Activated T-helper 1 cell treated with Interleukin-2 at 50 U/mL for 16 hours (primary cell): ENCODE results near the gene EVC2.

Experiments used
- DNase-seq: peaks from one replicate; pipeline ENCODE4 v3.0.0-alpha.2; 2020; ENCODE audit warnings: low read depth

EVC2 gene, protein sequence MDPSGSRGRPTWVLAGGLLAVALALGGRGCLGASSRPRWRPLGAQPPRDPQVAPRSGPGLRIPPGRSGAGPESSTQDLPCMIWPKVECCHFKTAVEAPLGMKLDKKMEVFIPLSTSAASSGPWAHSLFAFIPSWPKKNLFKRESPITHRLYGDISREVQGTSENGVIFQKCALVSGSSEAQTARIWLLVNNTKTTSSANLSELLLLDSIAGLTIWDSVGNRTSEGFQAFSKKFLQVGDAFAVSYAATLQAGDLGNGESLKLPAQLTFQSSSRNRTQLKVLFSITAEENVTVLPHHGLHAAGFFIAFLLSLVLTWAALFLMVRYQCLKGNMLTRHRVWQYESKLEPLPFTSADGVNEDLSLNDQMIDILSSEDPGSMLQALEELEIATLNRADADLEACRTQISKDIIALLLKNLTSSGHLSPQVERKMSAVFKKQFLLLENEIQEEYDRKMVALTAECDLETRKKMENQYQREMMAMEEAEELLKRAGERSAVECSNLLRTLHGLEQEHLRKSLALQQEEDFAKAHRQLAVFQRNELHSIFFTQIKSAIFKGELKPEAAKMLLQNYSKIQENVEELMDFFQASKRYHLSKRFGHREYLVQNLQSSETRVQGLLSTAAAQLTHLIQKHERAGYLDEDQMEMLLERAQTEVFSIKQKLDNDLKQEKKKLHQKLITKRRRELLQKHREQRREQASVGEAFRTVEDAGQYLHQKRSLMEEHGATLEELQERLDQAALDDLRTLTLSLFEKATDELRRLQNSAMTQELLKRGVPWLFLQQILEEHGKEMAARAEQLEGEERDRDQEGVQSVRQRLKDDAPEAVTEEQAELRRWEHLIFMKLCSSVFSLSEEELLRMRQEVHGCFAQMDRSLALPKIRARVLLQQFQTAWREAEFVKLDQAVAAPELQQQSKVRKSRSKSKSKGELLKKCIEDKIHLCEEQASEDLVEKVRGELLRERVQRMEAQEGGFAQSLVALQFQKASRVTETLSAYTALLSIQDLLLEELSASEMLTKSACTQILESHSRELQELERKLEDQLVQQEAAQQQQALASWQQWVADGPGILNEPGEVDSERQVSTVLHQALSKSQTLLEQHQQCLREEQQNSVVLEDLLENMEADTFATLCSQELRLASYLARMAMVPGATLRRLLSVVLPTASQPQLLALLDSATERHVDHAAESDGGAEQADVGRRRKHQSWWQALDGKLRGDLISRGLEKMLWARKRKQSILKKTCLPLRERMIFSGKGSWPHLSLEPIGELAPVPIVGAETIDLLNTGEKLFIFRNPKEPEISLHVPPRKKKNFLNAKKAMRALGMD

DNA sequence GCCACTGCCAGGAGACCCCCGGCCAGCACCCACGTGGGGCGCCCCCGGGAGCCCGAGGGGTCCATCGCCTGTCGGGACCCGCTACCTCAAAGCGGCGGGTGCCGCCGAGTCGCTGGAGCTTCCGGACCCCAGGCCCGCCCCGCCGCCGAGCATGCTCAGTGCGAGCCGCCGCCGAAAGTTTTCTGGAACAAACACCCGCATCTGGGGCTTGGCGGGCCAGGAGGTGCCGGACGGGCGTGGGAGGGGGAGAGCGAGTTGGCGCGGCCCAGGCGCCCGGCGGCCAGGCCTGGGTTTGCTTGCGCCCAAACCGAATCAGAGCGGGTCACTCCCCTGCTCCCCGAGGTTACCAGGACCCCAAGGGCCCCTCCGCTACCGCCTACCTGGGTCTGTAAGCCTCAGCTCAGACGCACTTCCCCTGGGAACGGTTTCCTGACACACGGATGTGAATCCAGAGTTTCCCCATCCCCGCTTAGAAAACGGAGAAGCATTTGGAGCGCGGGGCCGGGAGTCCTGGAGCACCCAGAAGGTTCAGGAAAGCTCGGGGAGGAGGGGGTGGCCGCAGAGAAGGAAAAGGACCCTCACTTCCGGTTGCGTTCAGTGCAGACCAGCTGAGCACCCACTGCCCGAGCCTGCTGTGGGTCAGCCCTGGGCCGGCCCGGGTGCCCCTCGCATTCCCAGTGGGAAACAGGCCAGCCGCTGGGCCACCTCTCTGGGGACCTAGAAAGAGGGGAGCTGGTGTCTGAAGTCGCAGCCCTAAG lies at the start of gene EVC2:
EVC2 (minus strand) TSS at position 111 of the 758 bp plus-strand sequence; CDS start at position 65, 46 bp downstream.
- peak; percentile 5 for DNase-seq

DNA sequence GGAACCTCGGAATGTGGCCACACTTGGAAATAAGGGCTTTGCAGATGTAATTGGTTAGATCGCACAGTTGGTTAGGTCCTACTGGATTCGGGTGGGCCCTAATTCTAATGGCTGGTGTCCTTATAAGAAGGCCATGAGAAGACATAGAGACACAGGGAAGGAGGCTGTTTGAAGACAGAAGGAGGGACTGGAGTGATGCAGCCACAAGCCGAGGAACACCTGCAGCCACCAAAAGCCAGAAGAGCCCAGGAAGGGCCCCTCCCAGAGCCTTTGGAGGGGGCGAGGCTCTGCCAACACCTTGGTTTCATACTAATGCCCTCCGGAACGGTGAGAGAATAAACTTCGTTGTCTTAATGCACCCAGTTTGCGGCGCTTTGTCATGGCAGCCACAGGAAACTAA lies 49.6 kb upstream of the EVC2 start:
- DNase-seq: no peak

DNA sequence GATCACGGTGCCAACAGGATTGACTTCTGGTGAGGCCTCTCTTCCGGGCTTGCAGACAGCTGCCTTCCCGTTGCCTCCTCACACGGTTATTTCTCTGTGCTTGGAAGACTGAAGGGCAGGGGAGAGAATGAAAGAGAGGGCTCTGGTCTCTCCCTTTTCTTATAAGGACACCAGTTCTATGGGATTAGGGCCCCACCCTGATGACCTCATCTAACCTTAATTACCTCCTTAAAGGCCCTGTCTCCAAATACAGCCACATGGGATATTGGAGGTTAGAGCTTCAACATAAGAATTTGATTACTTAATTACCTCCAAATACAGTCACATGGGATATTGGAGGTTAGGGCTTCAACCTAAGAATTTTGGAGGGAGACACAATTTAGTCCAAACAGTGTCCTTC lies 49.2 kb upstream of the EVC2 start:
- no peak for DNase-seq

DNA sequence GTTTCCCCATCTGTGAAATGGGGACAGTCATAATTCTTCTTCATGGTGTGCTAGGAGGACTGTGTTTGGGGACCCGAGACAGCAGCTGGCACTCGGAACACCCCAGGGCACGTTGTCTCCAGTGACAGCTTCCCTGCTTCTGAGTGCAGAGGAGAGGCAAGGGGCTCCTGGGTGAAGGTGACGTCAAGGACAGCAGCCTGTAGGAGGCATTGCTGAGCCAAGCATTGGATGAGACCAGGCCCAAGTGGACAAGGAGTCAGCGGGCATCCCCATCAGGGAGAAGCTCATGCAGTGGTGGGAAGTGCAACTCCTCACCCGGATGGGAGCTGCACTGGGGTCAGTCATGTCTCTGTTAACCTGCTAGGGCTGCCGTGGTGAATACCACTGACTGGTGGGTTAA lies 48.7 kb upstream of the EVC2 start:
- no peak for DNase-seq

DNA sequence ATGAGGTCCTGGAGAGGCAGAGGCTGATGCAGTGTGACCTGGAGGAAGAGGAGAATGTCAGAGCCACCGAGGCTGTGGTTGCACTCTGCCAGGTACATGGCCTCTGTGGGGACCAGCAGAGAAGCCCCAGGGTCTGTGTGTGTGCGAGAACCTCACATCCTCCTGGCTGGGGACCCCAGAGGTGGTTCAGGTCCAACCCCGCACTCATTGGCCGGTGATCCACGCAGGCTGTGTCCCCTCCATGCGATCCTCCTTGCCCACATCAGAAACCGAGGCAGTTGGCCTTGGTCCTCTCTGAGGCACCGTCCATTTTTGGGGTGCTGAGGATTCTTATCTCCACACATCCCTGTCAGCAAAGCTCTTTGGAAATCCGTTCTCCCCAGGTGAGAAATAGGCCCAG lies 47.9 kb upstream of the EVC2 start:
- no peak for DNase-seq

DNA sequence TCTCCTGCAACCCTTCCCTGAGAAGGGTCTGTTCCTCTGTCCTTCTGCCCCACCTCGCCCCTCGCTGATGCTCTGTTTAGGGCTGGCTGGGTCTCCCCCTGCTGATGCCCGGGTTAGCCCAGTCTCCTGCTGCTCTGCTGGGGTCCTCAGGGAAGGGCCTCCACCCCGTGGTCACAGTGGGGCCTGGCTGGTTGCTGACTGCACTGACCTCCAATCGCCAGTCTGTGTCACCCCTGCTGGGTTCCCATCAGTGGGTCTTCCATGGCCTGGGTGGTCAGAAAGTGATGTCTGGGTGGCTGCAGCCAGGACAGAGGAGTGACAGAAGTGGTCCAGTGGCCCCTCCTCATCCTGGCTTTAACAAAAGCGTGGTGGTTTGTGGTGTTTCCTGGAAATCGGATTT lies 47.3 kb upstream of the EVC2 start:
- DNase-seq: no peak

DNA sequence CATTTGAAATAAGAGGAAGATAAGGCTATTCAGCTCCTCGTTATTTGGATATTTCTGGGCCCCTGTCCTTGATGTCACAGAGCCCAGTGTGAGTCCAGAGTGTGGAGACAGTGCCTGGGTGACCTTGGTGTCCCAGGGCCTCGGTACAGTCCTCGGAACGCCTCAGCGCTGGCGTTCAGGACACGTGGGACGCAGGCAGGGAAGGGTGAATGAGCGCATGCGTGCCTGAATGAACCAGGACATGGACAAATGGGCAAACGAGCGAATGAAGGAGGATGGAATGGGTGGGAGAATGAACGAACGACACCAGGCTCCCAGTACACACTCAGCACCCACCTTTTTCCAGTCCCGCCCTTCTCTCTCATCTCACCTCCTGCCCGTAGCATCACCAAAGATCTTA lies 46.8 kb upstream of the EVC2 start:
- DNase-seq: no peak

DNA sequence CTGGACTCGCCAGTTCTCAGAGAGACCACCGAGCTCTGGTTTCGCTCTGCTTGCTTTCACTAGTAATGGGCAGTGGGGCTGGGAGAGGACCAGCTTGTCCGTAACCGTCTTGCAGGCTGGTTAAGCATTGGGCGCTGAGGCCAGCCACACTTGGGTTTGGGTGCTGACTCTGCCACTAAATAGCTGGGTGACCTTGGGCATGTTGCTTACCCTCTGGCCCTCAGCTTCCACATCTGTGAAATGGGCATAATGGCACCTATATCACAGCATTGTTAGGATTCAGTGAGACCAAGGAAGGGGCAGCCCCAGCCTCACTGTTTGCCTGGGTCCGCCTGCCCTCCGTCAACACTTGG lies 46.1 kb upstream of the EVC2 start:
- DNase-seq: no peak

DNA sequence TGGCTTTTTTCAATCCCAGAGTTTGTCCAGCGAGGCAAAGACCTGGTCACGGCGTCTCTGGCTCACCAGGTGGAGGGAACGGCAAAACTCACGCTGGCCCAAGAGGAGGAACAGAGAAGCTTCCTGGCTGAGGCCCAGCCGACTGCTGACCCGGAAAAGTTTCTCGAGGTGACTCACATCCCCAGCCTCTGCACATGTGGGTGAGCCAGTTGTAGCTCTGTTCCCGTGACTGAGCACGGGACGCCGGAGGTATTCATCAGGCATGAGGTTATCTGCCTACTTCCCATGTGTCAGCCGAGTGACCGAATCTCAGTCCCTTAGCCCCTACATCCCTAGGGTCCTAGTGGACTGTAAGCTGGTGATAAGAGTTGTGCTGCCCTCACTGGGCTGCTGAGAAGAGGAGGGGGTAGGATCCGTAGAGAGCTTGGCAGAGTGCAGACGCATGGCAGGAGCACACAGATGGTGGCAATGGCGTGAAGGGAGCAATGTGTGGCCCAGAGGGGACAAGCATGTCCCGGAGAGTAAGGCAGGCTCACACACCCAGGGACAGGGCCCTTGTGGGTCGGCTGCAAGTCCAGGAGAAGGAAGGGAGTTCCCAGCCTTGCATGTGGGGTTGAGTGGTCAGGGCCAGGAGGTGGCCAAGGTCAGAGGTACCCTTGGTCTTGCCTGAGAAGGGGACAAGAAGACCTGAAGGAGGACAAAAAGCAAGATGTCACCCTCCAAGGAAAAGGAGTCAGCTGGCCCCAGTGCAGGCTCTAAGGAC lies 45.6 kb upstream of the EVC2 start:
- DNase-seq: no peak

DNA sequence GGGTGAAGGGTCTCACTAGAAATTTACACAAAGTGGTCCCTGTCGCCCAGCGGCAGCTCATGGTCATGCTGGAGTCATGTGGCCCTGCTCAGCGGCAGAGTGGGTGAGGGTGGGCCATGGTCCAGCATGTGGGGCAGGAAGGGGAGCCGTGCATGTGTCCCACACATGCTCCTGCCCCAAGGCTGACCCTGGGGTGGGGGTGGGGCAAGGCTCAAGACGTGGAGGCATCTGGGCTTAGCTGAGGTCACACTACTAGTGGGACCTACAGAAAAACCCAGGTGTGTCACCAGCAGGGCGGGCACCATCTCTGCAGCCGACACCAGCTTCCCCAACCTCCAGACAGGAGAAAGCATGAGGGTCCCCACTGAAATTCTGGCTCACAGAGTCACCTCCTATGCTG lies 45.0 kb upstream of the EVC2 start:
- no peak for DNase-seq

DNA sequence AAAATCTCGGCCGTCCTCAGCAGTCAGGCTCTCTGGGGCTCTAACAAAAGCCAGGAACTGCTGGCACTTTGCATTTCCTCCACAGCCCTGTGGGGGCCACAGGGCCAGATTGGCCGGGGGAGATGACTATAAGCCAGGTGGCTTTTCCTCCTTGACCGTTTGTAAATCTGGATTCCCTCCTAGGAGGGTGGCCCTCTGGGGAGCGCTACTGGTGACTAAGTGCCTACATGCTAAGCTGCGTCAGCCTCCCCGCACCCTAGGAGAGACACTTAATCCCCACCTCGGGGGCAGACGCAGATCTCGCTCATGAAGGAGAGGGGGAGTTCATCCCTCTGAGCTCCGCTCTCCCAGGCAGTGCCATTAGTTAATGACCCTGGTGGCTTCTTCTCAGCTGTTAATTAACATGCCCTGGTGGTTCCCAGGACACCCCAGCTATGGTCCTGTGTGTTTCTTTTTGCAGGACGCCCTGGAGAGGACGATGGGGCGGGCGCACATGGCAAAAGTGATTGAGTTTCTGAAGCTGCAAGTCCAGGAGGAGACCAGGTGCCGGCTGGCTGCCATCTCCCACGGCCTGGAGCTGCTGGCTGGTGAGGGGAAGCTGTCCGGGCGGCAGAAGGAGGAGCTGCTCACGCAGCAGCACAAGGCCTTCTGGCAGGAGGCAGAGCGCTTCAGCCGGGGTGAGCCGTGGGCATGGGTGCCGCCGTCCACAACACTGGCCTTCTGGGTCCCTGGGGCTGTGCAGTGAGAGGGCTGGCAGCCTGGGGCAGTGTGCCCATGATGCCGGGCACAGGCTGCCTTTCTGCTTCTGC lies 44.2 kb upstream of the EVC2 start:
- no peak for DNase-seq

DNA sequence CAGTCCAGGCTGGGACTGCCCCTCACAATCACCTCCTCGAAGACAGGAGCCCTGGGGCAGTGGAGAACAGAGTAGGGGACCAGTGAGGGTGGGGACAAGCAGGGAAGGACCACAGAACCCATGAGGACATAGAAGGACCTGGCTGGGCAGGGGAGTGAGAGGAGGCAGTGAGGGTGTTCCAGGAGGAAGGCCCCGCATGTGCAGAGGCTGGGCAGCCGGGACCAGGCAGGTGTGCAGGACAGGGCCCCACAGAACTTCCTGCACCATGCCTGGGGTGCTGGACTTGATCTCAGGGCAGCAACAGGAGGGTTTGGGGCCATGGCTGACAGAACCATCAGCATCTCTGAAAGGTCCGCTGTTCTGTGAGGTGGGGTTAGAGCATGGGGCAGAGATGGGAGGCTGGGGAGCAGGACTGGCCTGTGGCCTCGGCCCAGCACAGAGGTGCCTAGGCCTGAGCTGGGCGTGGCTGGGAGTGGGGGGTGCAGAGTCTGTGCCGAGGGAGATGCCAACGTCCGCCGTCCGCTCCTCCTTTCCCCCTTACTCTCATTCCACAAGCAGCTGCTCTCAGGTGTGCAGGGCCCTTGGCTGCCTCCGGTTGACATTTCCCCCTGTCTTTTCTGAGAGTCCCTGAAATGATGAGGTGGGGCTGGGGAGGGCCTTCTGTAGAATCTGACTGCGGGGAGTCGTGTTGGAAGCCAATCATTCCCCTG lies 43.5 kb upstream of the EVC2 start:
- no peak for DNase-seq

DNA sequence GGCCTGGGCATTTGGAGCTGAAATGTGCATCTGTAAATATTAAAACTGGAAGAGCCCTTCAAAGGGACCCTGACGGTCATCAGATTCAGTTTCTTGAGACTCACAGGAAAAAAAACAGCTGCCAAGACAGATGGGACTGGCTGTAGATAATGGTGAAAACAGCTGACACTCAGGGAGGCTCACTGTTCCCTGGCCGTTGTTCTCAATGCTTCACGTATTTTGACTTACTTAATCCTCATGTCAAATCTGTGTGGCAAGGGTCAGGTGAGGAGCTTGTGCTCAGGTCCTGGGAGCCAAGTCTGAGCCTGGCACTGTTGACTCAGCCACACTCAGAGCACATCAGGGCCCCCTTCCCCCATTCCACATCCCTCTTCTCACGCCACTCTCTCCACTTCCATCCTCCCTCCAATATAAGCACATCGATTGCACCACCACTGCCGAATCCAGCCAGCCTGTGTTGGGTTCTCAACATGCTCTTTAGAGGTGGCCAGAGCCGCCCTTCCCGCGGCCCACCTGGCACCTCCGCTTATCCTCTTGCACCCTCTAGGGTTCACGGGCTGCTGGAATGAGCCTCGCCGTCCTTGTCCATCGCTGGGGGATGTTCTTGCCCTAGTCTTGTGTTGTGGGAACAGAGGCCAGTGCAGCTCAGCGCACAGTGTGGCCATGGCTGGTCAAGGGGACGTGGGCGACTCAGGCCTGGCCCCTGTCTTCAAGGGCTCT lies 42.7 kb upstream of the EVC2 start:
- DNase-seq: no peak

DNA sequence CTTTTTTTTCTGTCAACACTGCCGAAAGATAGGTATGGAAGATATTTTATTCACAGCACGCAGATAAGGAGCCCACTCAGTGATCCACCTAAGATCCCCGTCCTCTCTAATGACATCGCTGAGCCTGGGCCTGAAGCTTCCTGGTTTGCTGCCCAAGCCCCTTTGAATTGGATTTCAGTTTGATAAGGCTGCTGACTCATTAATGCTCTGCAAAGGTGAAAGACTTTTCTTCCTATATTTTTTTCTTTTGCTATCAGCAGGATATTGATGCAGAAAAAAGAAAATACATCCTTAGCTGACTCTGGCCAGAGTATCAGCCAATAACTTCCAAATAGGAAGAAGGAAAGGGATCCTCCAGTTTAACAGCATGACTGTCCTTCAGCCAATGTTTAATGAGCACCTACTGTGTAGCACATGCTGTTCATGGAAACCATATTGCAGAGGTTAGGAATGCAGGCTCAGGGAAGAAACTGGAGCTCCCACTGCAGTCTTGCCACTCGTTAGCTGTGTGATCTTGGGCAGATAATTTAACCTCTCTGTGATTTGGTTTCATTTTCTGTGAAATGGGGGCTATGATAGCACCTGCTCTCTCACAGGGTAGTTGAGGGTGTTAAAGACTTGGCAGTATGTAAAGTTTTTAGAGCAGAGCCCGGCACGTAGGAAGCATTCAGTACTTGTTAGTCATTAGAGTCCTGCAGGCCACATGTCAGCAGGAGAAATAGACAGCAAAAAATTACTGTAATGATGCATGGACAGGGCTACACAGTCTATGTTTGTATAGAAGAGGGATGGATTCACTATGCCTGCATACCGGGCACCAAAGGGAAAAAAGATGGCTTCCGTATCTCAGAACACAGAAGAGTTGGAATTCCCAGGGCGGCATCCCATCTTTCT lies 41.9 kb upstream of the EVC2 start:
- DNase-seq: no peak

DNA sequence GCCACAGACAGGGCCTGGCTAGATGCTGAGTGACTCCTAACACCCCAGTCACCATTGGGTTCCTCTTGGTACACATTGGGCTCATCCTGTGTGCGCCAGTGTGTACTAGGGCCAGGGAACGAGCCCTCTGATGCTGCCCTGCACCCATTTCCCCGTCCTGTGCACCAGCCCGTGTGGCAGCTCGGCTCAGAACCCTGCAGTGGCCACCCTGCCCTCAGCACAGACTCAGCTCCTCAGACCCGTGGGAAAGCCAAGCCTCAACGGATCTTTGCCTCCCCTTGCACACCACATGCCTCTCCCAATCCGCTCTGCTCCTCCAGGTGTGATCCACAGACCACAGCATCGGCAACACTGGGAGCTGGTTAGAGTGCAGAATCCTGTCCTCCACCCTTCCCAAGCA lies 41.2 kb upstream of the EVC2 start:
- no peak for DNase-seq

DNA sequence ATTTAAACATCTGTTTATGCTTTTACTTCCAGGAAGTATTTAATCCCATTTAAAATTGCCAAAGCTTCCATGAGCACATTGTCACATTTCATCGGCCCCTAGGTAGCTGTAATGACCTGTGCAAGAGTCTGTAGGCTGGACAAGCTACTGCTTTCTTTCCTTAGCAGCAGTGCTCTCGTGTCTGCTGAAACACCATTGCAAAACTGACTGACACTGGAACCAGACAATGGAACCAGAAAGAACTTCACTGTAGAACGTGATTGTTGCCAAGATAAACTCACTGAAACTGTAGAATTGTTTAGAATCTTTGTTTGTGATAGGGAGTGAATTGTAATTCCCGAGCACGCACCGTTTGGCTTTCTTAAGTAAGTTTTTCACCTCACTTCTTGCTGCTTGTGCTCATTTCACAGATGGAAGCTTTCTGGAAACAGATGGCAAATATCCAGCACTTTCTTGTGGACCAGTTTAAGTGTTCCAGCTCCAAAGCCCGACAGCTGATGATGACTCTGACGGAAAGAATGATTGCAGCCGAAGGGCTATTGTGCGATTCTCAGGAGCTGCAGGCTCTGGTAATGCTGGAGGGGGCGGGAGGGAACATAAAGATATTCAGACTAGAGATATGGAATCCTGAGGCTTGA lies 39.5 kb upstream of the EVC2 start:
- DNase-seq: no peak
